AG04450 (cell line): Measurements from ENCODE around the gene RAB14. TPM values are rescaled to one million over a fixed set of nuclear protein-coding genes. Genes with fewer than 3 reads are reported as not detected.

Experiments used
- CTCF ChIA-PET: fragments of 300-600, 350-600 bp; formaldehyde crosslinking; extraction: SDS; loops from one replicate; lab custom pipeline; 2022; ENCODE audit warnings: antibody characterized with exemption, inconsistent platforms; lab: Charles Lee
- POLR2A ChIA-PET: fragments of 350-600 bp; formaldehyde crosslinking; extraction: SDS; loops from one replicate; lab custom pipeline; 2021; ENCODE audit warnings: antibody characterized with exemption, inconsistent platforms; lab: Yijun Ruan, JAX
- DNase-seq: peaks from one replicate; pipeline ENCODE4 v3.0.0-alpha.2; 2011; ENCODE audit warnings: low read depth, low spot score
- H3K27ac ChIP-seq: one replicate; pipeline ENCODE4 v1.5.1; 2012; ENCODE audit warnings: low read depth, low read length, control low read depth
- H3K27me3 ChIP-seq: one replicate; pipeline ENCODE4 v1.6.0; 2012; ENCODE audit warnings: low read length; ENCODE audit not compliant: control insufficient read depth, insufficient read depth
- H3K4me3 ChIP-seq: 2 replicates; pipeline ENCODE4 v1.5.1; 2011; ENCODE audit warnings: mild to moderate bottlenecking, low read depth, low read length, control low read depth
- H3K9me3 ChIP-seq: 2 replicates; pipeline ENCODE4 v1.5.1; 2012; ENCODE audit warnings: low read length; ENCODE audit not compliant: control insufficient read depth, insufficient read depth
- polyA plus RNA-seq: library from polyadenylated mRNA; depleted of rRNA; stranded (reverse); fragments of >200 nt; gene quantifications from 2 replicates; pipeline ENCODE4 v1.2.3, GENCODE V29; 2011
- TF ChIP-seq, protein P1 (sequence below): IDR thresholded peaks from 2 replicates; pipeline ENCODE4 v1.5.1; 2011; ENCODE audit warnings: low read depth, low read length, control low read depth, inconsistent platforms

RAB14 gene
- polyA plus RNA-seq, 1 experiment, result 40.3 TPM

GRCh38 chr9:121230256-121230655, 28.6 kb upstream of the RAB14 start:
- TF ChIP-seq, protein P1, sequence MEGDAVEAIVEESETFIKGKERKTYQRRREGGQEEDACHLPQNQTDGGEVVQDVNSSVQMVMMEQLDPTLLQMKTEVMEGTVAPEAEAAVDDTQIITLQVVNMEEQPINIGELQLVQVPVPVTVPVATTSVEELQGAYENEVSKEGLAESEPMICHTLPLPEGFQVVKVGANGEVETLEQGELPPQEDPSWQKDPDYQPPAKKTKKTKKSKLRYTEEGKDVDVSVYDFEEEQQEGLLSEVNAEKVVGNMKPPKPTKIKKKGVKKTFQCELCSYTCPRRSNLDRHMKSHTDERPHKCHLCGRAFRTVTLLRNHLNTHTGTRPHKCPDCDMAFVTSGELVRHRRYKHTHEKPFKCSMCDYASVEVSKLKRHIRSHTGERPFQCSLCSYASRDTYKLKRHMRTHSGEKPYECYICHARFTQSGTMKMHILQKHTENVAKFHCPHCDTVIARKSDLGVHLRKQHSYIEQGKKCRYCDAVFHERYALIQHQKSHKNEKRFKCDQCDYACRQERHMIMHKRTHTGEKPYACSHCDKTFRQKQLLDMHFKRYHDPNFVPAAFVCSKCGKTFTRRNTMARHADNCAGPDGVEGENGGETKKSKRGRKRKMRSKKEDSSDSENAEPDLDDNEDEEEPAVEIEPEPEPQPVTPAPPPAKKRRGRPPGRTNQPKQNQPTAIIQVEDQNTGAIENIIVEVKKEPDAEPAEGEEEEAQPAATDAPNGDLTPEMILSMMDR, result no peak
- POLR2A ChIA-PET, result no interaction called here

DNA sequence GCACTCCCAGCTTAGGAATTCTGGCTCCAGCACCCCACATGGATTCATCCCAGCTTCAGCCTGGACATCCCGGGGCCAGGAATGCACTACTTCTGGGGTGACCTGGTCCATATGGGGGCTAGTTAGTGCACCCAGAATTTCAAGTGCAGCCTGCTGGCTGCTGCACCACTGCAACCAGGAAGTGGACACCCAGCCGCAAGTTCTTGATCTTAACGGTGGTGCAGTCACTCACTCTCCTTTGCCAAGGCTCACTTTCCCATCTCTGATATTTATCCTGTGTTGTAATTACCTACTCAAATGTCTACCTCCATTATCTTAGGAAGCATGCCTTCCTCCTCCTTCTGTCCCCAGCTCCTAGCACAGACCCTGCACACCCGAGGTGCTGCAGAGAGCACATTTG, 26.2 kb upstream of the RAB14 start:
- POLR2A ChIA-PET, result no interaction called here
- CTCF ChIA-PET, result interaction anchor here (0.9 to 2.1 kb wide), 3 partner anchors 14 to 92 kb away, joined by 5 to 10 read pairs (median 6); no protein-coding TSS in a partner anchor

More at GRCh38 chr9:121230256-121230655, 28.6 kb upstream of the RAB14 start:
- Histone ChIP-seq H3K27ac (no peak overlapping the region), H3K9me3 (no peaks in the 10 kb centered on the region), H3K4me3 (no peak overlapping the region), H3K27me3 (no peaks in the 10 kb centered on the region)
- DNase-seq, result no peak
- CTCF ChIA-PET, result interaction anchor here (0.7 to 1.0 kb wide), 2 partner anchors 17 to 90 kb away, joined by 3 to 6 read pairs; no protein-coding TSS in a partner anchor

DNA sequence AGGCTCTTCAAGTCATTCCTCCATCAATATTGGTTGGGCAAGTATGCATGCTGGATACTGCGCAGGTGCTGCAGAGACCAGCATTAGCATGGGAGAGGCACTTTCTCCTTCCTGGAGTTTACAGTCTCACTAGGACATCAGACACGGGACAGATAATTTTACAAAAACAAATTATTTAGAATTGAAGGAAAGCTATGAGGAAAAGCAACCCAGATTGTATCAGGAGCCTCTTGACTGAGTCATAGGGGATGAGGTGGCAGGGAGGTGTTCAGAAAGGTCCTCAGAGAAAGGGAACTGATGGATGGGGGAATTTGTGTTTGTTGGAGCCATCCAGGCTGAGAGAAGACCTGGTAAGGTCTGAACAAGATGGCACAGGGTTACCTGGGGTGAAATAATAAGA, 24.5 kb upstream of the RAB14 start:
- TF ChIP-seq, protein P1, result no peak
- Histone ChIP-seq H3K4me3 (no peak overlapping the region), H3K27me3 (no peaks in the 10 kb centered on the region), H3K27ac (no peak overlapping the region), H3K9me3 (no peaks in the 10 kb centered on the region)
- ChIA-PET POLR2A (interaction anchor here (0.5 to 0.8 kb wide), 2 partner anchors 45 to 239 kb away, joined by 3 to 10 read pairs; no protein-coding TSS in a partner anchor), CTCF (interaction anchor here (0.8 to 2.1 kb wide), 5 partner anchors 8 to 173 kb away, joined by 3 to 10 read pairs (median 6); no protein-coding TSS in a partner anchor)
- DNase-seq, result no peak

More for the DNA sequence above, 26.2 kb upstream of the RAB14 start:
- Histone ChIP-seq H3K27me3 (no peaks in the 10 kb centered on the region), H3K9me3 (no peaks in the 10 kb centered on the region), H3K4me3 (no peak overlapping the region), H3K27ac (no peak overlapping the region)
- no peak for DNase-seq
- TF ChIP-seq, protein P1, result no peak

DNA sequence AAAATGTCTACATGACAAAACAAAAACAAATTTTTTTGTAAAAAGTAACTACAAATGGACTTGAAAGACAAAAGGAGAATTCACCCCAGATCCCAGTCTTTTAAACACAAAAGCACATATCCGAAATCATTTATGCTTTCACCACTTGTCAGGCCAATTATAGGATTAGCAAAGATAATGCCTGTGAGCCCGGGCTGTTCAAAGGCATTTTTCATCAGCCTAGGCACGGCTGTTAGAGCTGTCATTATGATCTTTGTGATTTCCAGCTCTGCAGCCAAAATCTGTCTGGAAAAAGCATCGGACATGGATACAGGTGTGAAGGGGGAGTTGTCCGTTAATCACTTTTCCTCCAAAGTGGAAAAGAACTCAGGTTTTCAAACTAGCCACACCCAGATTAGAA, 23.6 kb upstream of the RAB14 start:
- Histone ChIP-seq H3K27ac (no peak overlapping the region), H3K27me3 (no peaks in the 10 kb centered on the region), H3K4me3 (no peak overlapping the region), H3K9me3 (no peaks in the 10 kb centered on the region)
- ChIA-PET CTCF (interaction anchor here (0.7 to 1.9 kb wide), 4 partner anchors 9 to 113 kb away, joined by 4 to 6 read pairs (median 5); no protein-coding TSS in a partner anchor), POLR2A (interaction anchor here (0.7 kb wide), 1 partner anchor 43 kb away, joined by 8 read pairs; the partner anchor contains the start of gene GSN)
- no peak for DNase-seq
- TF ChIP-seq, protein P1, result no peak

DNA sequence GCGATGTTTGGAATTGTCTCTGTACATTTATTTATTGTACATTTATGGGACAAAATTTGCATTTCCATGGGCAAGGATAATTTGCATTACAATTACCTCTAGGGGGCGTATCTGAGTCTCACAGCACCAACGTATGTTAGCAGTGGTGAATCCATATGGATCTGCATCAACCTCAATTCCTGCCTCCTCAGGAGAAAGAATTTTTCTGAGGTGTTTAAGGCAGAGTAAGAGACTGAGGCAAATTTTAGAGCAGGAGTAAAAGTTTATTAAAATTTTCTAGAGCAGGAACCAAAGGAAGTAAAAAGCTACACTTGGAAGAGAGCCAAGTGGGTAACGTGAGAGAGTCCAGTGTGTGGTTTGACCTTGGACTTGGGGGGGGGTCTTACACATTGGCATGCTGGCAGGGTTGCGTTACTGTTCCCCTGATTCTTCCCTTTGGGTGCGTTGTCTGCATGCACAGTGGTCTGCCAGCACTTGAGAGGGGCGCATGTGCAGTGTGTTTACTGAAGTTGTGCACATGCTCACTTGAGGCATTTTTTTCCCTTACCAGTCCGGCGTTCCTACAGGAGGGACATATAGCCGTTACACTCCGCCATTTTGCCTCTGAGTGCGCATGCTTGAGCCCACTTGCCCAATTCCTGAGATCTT, 21.0 kb upstream of the RAB14 start:
- H3K27ac ChIP-seq, result no peak overlapping the region
- TF ChIP-seq, protein P1, result peak; percentile 76
- H3K27me3 ChIP-seq, result no peaks in the 10 kb centered on the region
- H3K9me3 ChIP-seq, result no peaks in the 10 kb centered on the region
- ChIA-PET POLR2A (no interaction called here), CTCF (interaction anchor here (0.6 to 2.3 kb wide), 17 partner anchors 9 to 217 kb away, joined by 3 to 13 read pairs (median 5); partner anchors contain the start of gene GSN)
- no peak overlapping the region for H3K4me3 ChIP-seq
- no peak for DNase-seq
